Activated naive CD4-positive, alpha-beta T cell treated with anti-CD3 and anti-CD28 coated beads, Interleukin-2, amount 50 U/mL, for 24 hours (primary cell): Measurements from ENCODE around the gene PLA2G6.
A peak's percentile ranks its signal among the peaks of the same experiment; 100 is the strongest.

Experiments
- H3K27ac Mint-ChIP-seq: one replicate; pipeline ENCODE4 v1.8.0; 2021; ENCODE audit warnings: mild to moderate bottlenecking, mixed read lengths
- H3K27me3 Mint-ChIP-seq: one replicate; pipeline ENCODE4 v1.8.0; 2021; ENCODE audit warnings: mixed read lengths
- H3K36me3 Mint-ChIP-seq: one replicate; pipeline ENCODE4 v1.8.0; 2021; ENCODE audit warnings: mixed read lengths
- H3K4me1 Mint-ChIP-seq: one replicate; pipeline ENCODE4 v1.8.0; 2021; ENCODE audit warnings: mixed read lengths
- H3K4me3 Mint-ChIP-seq: one replicate; pipeline ENCODE4 v1.8.0; 2021; ENCODE audit warnings: mild to moderate bottlenecking, mixed read lengths
- H3K9me3 Mint-ChIP-seq: one replicate; pipeline ENCODE4 v1.8.0; 2021; ENCODE audit warnings: mixed read lengths

The PLA2G6 gene

GRCh38 chr22:38137876-38138687 is 43.5 kb downstream of the PLA2G6 start:
- H3K27ac Mint-ChIP-seq = no peak overlapping the region
- no peaks in the 10 kb centered on the region for H3K4me1 Mint-ChIP-seq
- H3K27me3 Mint-ChIP-seq = no peaks in the 10 kb centered on the region
- H3K9me3 Mint-ChIP-seq = no peaks in the 10 kb centered on the region
- H3K4me3 Mint-ChIP-seq = no peak overlapping the region
- H3K36me3 Mint-ChIP-seq = peaks cover 6% of the 10 kb centered on the region

- H3K9me3 Mint-ChIP-seq = no peaks in the 10 kb centered on the region
- H3K4me1 Mint-ChIP-seq = no peaks in the 10 kb centered on the region
- H3K27ac Mint-ChIP-seq = no peak overlapping the region
- H3K4me3 Mint-ChIP-seq = no peak overlapping the region
- no peaks in the 10 kb centered on the region for H3K27me3 Mint-ChIP-seq
- H3K36me3 Mint-ChIP-seq = peaks cover 8% of the 10 kb centered on the region
Observed at GRCh38 chr22:38136607-38137006, 45.0 kb downstream of the PLA2G6 start.

- H3K4me1 Mint-ChIP-seq = no peaks in the 10 kb centered on the region
- no peak overlapping the region for H3K4me3 Mint-ChIP-seq
- peaks cover 8% of the 10 kb centered on the region for H3K36me3 Mint-ChIP-seq
- H3K27ac Mint-ChIP-seq = no peak overlapping the region
- H3K9me3 Mint-ChIP-seq = no peaks in the 10 kb centered on the region
- no peaks in the 10 kb centered on the region for H3K27me3 Mint-ChIP-seq
Observed at GRCh38 chr22:38135133-38135706, 46.4 kb downstream of the PLA2G6 start.

- Mint-ChIP-seq H3K4me1 (no peaks in the 10 kb centered on the region), H3K27ac (no peak overlapping the region), H3K27me3 (no peaks in the 10 kb centered on the region), H3K4me3 (no peak overlapping the region), H3K36me3 (peaks cover 5% of the 10 kb centered on the region), H3K9me3 (no peaks in the 10 kb centered on the region)
Observed at GRCh38 chr22:38133331-38133730, 48.3 kb downstream of the PLA2G6 start.

GRCh38 chr22:38132794-38133193 is 48.8 kb downstream of the PLA2G6 start:
- no peaks in the 10 kb centered on the region for H3K4me1 Mint-ChIP-seq
- peaks cover 5% of the 10 kb centered on the region for H3K36me3 Mint-ChIP-seq
- H3K4me3 Mint-ChIP-seq = no peak overlapping the region
- no peaks in the 10 kb centered on the region for H3K9me3 Mint-ChIP-seq
- H3K27me3 Mint-ChIP-seq = no peaks in the 10 kb centered on the region
- no peak overlapping the region for H3K27ac Mint-ChIP-seq

GRCh38 chr22:38132136-38132535 is 49.5 kb downstream of the PLA2G6 start:
- no peak overlapping the region for H3K4me3 Mint-ChIP-seq
- no peaks in the 10 kb centered on the region for H3K4me1 Mint-ChIP-seq
- H3K27ac Mint-ChIP-seq = no peak overlapping the region
- no peaks in the 10 kb centered on the region for H3K9me3 Mint-ChIP-seq
- H3K27me3 Mint-ChIP-seq = no peaks in the 10 kb centered on the region
- H3K36me3 Mint-ChIP-seq = peaks cover 5% of the 10 kb centered on the region

- peaks cover 8% of the 10 kb centered on the region for H3K36me3 Mint-ChIP-seq
- H3K4me3 Mint-ChIP-seq = no peak overlapping the region
- no peaks in the 10 kb centered on the region for H3K9me3 Mint-ChIP-seq
- H3K27me3 Mint-ChIP-seq = no peaks in the 10 kb centered on the region
- H3K27ac Mint-ChIP-seq = no peak overlapping the region
- H3K4me1 Mint-ChIP-seq = no peaks in the 10 kb centered on the region
Observed at GRCh38 chr22:38131399-38131798, 50.2 kb downstream of the PLA2G6 start.

- Mint-ChIP-seq H3K4me1 (no peaks in the 10 kb centered on the region), H3K9me3 (no peaks in the 10 kb centered on the region), H3K27ac (no peak overlapping the region), H3K36me3 (peaks cover 9% of the 10 kb centered on the region), H3K4me3 (no peak overlapping the region), H3K27me3 (no peaks in the 10 kb centered on the region)
Observed at GRCh38 chr22:38129856-38130255, 51.8 kb downstream of the PLA2G6 start.

GRCh38 chr22:38129021-38129420 is 52.6 kb downstream of the PLA2G6 start:
- Mint-ChIP-seq H3K4me1 (no peaks in the 10 kb centered on the region), H3K27me3 (no peaks in the 10 kb centered on the region), H3K27ac (no peak overlapping the region), H3K36me3 (peaks cover 9% of the 10 kb centered on the region), H3K9me3 (no peaks in the 10 kb centered on the region), H3K4me3 (no peak overlapping the region)

- Mint-ChIP-seq H3K36me3 (peaks cover 9% of the 10 kb centered on the region), H3K4me3 (no peak overlapping the region), H3K4me1 (no peaks in the 10 kb centered on the region), H3K9me3 (no peaks in the 10 kb centered on the region), H3K27me3 (no peaks in the 10 kb centered on the region), H3K27ac (no peak overlapping the region)
Observed at GRCh38 chr22:38127869-38128268, 53.8 kb downstream of the PLA2G6 start.

- Mint-ChIP-seq H3K4me3 (no peak overlapping the region), H3K36me3 (peaks cover 7% of the 10 kb centered on the region), H3K4me1 (no peaks in the 10 kb centered on the region), H3K27ac (no peak overlapping the region), H3K27me3 (no peaks in the 10 kb centered on the region), H3K9me3 (no peaks in the 10 kb centered on the region)
Observed at GRCh38 chr22:38126928-38127668, 54.5 kb downstream of the PLA2G6 start.

- H3K27me3 Mint-ChIP-seq = no peaks in the 10 kb centered on the region
- H3K9me3 Mint-ChIP-seq = no peaks in the 10 kb centered on the region
- no peak overlapping the region for H3K27ac Mint-ChIP-seq
- peaks cover 5% of the 10 kb centered on the region for H3K36me3 Mint-ChIP-seq
- no peak overlapping the region for H3K4me3 Mint-ChIP-seq
- H3K4me1 Mint-ChIP-seq = no peaks in the 10 kb centered on the region
Observed at GRCh38 chr22:38125751-38126201, 55.9 kb downstream of the PLA2G6 start.

- Mint-ChIP-seq H3K4me3 (no peak overlapping the region), H3K36me3 (peaks cover 5% of the 10 kb centered on the region), H3K27me3 (no peaks in the 10 kb centered on the region), H3K9me3 (no peaks in the 10 kb centered on the region), H3K4me1 (no peaks in the 10 kb centered on the region), H3K27ac (no peak overlapping the region)
Observed at GRCh38 chr22:38125038-38125610, 56.5 kb downstream of the PLA2G6 start.

GRCh38 chr22:38124236-38124974 is 57.2 kb downstream of the PLA2G6 start:
- Mint-ChIP-seq H3K36me3 (peaks cover 5% of the 10 kb centered on the region), H3K27ac (peak overlapping the region; percentile 76), H3K9me3 (no peaks in the 10 kb centered on the region), H3K4me1 (no peaks in the 10 kb centered on the region), H3K4me3 (no peak overlapping the region), H3K27me3 (no peaks in the 10 kb centered on the region)

- H3K4me1 Mint-ChIP-seq = no peaks in the 10 kb centered on the region
- no peak overlapping the region for H3K27ac Mint-ChIP-seq
- no peaks in the 10 kb centered on the region for H3K27me3 Mint-ChIP-seq
- peaks cover 5% of the 10 kb centered on the region for H3K36me3 Mint-ChIP-seq
- no peak overlapping the region for H3K4me3 Mint-ChIP-seq
- H3K9me3 Mint-ChIP-seq = no peaks in the 10 kb centered on the region
Observed at GRCh38 chr22:38122616-38123015, 59.0 kb downstream of the PLA2G6 start.
